Neural cell (in vitro differentiated cells): Measurements from ENCODE around the gene SFRP5. TPM values are rescaled to one million over a fixed set of nuclear protein-coding genes. Genes with fewer than 3 reads are reported as not detected.

Experiments
- H2AFZ ChIP-seq: fragments of 200-600, 300-800 bp; sonication (generic), shearing (Covaris generic); 2 replicates; pipeline ENCODE4 v1.6.0; 2014; ENCODE audit warnings: low read depth, mild to moderate bottlenecking, antibody characterized with exemption, low read length, moderate library complexity
- H3F3A ChIP-seq: fragments of 200-600 bp; shearing (Covaris generic); 2 replicates; pipeline ENCODE4 v1.6.1; 2016; ENCODE audit warnings: mild to moderate bottlenecking, moderate library complexity, mixed read lengths, antibody characterized with exemption, low read length; ENCODE audit not compliant: insufficient read depth, poor library complexity, severe bottlenecking
- H3K27ac ChIP-seq: fragments of 200-600, 300-800 bp; sonication (generic), shearing (Covaris generic); 2 replicates; pipeline ENCODE4 v1.5.1; 2014; ENCODE audit warnings: mild to moderate bottlenecking, low read length, moderate library complexity
- H3K27me3 ChIP-seq: fragments of 300-800, 200-600 bp; sonication (generic), shearing (Covaris generic); 2 replicates; pipeline ENCODE4 v1.6.0; 2014; ENCODE audit warnings: mild to moderate bottlenecking, low read depth, low read length, moderate library complexity; ENCODE audit not compliant: insufficient read depth
- H3K36me3 ChIP-seq: fragments of 300-800, 200-600 bp; sonication (generic), shearing (Covaris generic); 2 replicates; pipeline ENCODE4 v1.5.1; 2014; ENCODE audit warnings: mild to moderate bottlenecking, antibody characterized with exemption, low read length, moderate library complexity; ENCODE audit not compliant: insufficient read depth
- H3K4me2 ChIP-seq: fragments of 300-800, 200-600 bp; sonication (generic), shearing (Covaris generic); 2 replicates; pipeline ENCODE4 v1.6.0; 2014; ENCODE audit warnings: mild to moderate bottlenecking, low read length
- H3K4me3 ChIP-seq: fragments of 300-800, 200-600 bp; sonication (generic), shearing (Covaris generic); 2 replicates; pipeline ENCODE4 v1.5.1; 2014; ENCODE audit warnings: mild to moderate bottlenecking, low read length, moderate library complexity
- H3K79me2 ChIP-seq: fragments of 200-600 bp; shearing (Covaris generic); replicated peaks from 2 replicates; pipeline ENCODE4 v1.6.0; 2014; ENCODE audit warnings: mild to moderate bottlenecking, low read length, moderate library complexity; ENCODE audit not compliant: insufficient read depth
- H3K9ac ChIP-seq: fragments of 300-800, 200-600 bp; sonication (generic), shearing (Covaris generic); 2 replicates; pipeline ENCODE4 v1.6.1; 2016; ENCODE audit warnings: mild to moderate bottlenecking, low read length, mixed read lengths
- H3K9me2 ChIP-seq: fragments of 200-600 bp; shearing (Covaris generic); 2 replicates; pipeline ENCODE4 v1.6.1; 2016; ENCODE audit warnings: mild to moderate bottlenecking, low read length, mixed read lengths; ENCODE audit not compliant: insufficient read depth
- H3K9me3 ChIP-seq: fragments of 200-600, 300-800 bp; sonication (generic), shearing (Covaris generic); 2 replicates; pipeline ENCODE4 v1.6.1; 2016; ENCODE audit warnings: mild to moderate bottlenecking, mixed run types, low read length, moderate library complexity, mixed read lengths
- H4K20me1 ChIP-seq: fragments of 200-600 bp; shearing (Covaris generic); 2 replicates; pipeline ENCODE4 v1.6.1; 2016; ENCODE audit warnings: mild to moderate bottlenecking, mixed run types; ENCODE audit not compliant: insufficient read depth
- EP300 ChIP-seq: fragments of 450-650 bp; conservative IDR thresholded peaks from 2 replicates; pipeline ENCODE4 v1.6.1; 2014; ENCODE audit warnings: antibody characterized with exemption, mild to moderate bottlenecking, moderate library complexity; ENCODE audit not compliant: poor library complexity, severe bottlenecking
- EZH2 ChIP-seq: fragments of 200-600, 300-800 bp; shearing (Covaris generic), sonication (generic); IDR thresholded peaks from 2 replicates; pipeline ENCODE4 v1.6.1; 2014; ENCODE audit warnings: antibody characterized with exemption, low read length, borderline replicate concordance, mild to moderate bottlenecking; ENCODE audit not compliant: insufficient read depth, poor library complexity, severe bottlenecking
- MXI1 ChIP-seq: fragments of 450-650 bp; conservative IDR thresholded peaks from 2 replicates; pipeline ENCODE4 v1.6.1; 2014; ENCODE audit warnings: antibody characterized with exemption, mild to moderate bottlenecking; ENCODE audit not compliant: poor library complexity, severe bottlenecking
- POLR2AphosphoS5 ChIP-seq: IDR thresholded peaks from 2 replicates; pipeline ENCODE4 v1.6.1; 2012
- RAD21 ChIP-seq: fragments of 450-650 bp; conservative IDR thresholded peaks from 2 replicates; pipeline ENCODE4 v1.6.1; 2014; ENCODE audit warnings: antibody characterized with exemption, mild to moderate bottlenecking, moderate library complexity
- SMC3 ChIP-seq: fragments of 450-650 bp; conservative IDR thresholded peaks from 2 replicates; pipeline ENCODE4 v1.6.1; 2014; ENCODE audit warnings: antibody characterized with exemption, mild to moderate bottlenecking, moderate library complexity; ENCODE audit not compliant: poor library complexity
- TAF1 ChIP-seq: IDR thresholded peaks from 2 replicates; pipeline ENCODE4 v1.6.1; 2012; ENCODE audit warnings: low read depth
- polyA plus RNA-seq: library from polyadenylated mRNA; depleted of rRNA; stranded (reverse); fragments of >200 nt; gene quantifications from 2 replicates; pipeline ENCODE4 v1.2.3, GENCODE V29; 2014
- TF ChIP-seq, protein P1 (sequence below): IDR thresholded peaks from 2 replicates; pipeline ENCODE4 v1.6.1; 2012; ENCODE audit warnings: borderline replicate concordance
- TF ChIP-seq, protein P2 (sequence below): fragments of 450-650 bp; IDR thresholded peaks from 2 replicates; pipeline ENCODE4 v1.5.1; 2014; ENCODE audit warnings: antibody characterized with exemption, mild to moderate bottlenecking, moderate library complexity; ENCODE audit not compliant: poor library complexity, severe bottlenecking

SFRP5 gene
- polyA plus RNA-seq, 1 donor from 2014 or later = 1.2 TPM

- no peaks in the 10 kb centered on the region for H4K20me1 ChIP-seq
- H3K27me3 ChIP-seq = peaks cover 34% of the 10 kb centered on the region
- H2AFZ ChIP-seq = no peak overlapping the region
- H3K36me3 ChIP-seq = no peaks in the 10 kb centered on the region
- H3K9me3 ChIP-seq = no peaks in the 10 kb centered on the region
- H3K27ac ChIP-seq = no peak overlapping the region
- H3K79me2 ChIP-seq = no peaks in the 10 kb centered on the region
- H3K9me2 ChIP-seq = no peaks in the 10 kb centered on the region
- H3K4me3 ChIP-seq = no peak overlapping the region
- H3K9ac ChIP-seq = no peak overlapping the region
- TF ChIP-seq SMC3 (no peak), EZH2 (no peak), MXI1 (no peak), EP300 (no peak), TAF1 (no peak), POLR2AphosphoS5 (no peak), RAD21 (no peak)
- TF ChIP-seq, protein P1, sequence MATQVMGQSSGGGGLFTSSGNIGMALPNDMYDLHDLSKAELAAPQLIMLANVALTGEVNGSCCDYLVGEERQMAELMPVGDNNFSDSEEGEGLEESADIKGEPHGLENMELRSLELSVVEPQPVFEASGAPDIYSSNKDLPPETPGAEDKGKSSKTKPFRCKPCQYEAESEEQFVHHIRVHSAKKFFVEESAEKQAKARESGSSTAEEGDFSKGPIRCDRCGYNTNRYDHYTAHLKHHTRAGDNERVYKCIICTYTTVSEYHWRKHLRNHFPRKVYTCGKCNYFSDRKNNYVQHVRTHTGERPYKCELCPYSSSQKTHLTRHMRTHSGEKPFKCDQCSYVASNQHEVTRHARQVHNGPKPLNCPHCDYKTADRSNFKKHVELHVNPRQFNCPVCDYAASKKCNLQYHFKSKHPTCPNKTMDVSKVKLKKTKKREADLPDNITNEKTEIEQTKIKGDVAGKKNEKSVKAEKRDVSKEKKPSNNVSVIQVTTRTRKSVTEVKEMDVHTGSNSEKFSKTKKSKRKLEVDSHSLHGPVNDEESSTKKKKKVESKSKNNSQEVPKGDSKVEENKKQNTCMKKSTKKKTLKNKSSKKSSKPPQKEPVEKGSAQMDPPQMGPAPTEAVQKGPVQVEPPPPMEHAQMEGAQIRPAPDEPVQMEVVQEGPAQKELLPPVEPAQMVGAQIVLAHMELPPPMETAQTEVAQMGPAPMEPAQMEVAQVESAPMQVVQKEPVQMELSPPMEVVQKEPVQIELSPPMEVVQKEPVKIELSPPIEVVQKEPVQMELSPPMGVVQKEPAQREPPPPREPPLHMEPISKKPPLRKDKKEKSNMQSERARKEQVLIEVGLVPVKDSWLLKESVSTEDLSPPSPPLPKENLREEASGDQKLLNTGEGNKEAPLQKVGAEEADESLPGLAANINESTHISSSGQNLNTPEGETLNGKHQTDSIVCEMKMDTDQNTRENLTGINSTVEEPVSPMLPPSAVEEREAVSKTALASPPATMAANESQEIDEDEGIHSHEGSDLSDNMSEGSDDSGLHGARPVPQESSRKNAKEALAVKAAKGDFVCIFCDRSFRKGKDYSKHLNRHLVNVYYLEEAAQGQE = no peak
- TF ChIP-seq, protein P2, sequence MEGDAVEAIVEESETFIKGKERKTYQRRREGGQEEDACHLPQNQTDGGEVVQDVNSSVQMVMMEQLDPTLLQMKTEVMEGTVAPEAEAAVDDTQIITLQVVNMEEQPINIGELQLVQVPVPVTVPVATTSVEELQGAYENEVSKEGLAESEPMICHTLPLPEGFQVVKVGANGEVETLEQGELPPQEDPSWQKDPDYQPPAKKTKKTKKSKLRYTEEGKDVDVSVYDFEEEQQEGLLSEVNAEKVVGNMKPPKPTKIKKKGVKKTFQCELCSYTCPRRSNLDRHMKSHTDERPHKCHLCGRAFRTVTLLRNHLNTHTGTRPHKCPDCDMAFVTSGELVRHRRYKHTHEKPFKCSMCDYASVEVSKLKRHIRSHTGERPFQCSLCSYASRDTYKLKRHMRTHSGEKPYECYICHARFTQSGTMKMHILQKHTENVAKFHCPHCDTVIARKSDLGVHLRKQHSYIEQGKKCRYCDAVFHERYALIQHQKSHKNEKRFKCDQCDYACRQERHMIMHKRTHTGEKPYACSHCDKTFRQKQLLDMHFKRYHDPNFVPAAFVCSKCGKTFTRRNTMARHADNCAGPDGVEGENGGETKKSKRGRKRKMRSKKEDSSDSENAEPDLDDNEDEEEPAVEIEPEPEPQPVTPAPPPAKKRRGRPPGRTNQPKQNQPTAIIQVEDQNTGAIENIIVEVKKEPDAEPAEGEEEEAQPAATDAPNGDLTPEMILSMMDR = no peak
- no peaks in the 10 kb centered on the region for H3F3A ChIP-seq
- no peak overlapping the region for H3K4me2 ChIP-seq
Observed at GRCh38 chr10:97766996-97767924, 4.5 kb downstream of the SFRP5 start.

- no peak overlapping the region for H2AFZ ChIP-seq
- H3K9me2 ChIP-seq = no peaks in the 10 kb centered on the region
- H3K36me3 ChIP-seq = no peaks in the 10 kb centered on the region
- no peaks in the 10 kb centered on the region for H4K20me1 ChIP-seq
- H3K9ac ChIP-seq = no peak overlapping the region
- no peaks in the 10 kb centered on the region for H3K79me2 ChIP-seq
- no peak overlapping the region for H3K4me2 ChIP-seq
- H3K9me3 ChIP-seq = no peaks in the 10 kb centered on the region
- no peak overlapping the region for H3K4me3 ChIP-seq
- peaks cover 26% of the 10 kb centered on the region for H3K27me3 ChIP-seq
- H3F3A ChIP-seq = no peaks in the 10 kb centered on the region
- TF ChIP-seq, protein P1 = no peak
- TF ChIP-seq EP300 (no peak), TAF1 (no peak), SMC3 (no peak), RAD21 (no peak)
- no peak overlapping the region for H3K27ac ChIP-seq
Observed at GRCh38 chr10:97766106-97766810, 5.5 kb downstream of the SFRP5 start.
